Activated CD8-positive, alpha-beta memory T cell treated with anti-CD3 and anti-CD28 coated beads, Interleukin-2, amount 50 U/mL, for 4 hours (primary cell): ENCODE measurements around the gene ANXA2.

Experiments
- DNase-seq: peaks from one replicate; pipeline ENCODE4 v3.0.0-alpha.2; 2020

The ANXA2 gene

DNA sequence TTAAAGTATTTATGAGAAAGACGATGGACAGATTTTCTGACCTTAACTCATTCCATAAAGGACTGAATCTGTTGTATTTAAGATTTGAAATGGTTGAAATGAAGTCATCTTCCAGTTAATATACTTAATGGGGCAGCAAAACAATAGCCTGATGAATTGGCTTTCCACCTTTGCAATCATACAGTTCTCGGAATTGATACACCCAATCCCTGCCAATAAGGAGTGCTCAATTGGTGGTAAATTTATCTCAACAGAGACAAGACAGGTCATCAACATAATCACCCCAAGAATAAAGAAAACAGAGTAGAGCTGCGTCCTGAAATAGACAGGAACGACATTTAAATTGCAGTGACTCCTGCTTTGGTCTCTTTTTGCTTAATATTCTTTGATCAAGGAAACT is 11.2 kb downstream of the ANXA2 start:
- no peak for DNase-seq

DNA sequence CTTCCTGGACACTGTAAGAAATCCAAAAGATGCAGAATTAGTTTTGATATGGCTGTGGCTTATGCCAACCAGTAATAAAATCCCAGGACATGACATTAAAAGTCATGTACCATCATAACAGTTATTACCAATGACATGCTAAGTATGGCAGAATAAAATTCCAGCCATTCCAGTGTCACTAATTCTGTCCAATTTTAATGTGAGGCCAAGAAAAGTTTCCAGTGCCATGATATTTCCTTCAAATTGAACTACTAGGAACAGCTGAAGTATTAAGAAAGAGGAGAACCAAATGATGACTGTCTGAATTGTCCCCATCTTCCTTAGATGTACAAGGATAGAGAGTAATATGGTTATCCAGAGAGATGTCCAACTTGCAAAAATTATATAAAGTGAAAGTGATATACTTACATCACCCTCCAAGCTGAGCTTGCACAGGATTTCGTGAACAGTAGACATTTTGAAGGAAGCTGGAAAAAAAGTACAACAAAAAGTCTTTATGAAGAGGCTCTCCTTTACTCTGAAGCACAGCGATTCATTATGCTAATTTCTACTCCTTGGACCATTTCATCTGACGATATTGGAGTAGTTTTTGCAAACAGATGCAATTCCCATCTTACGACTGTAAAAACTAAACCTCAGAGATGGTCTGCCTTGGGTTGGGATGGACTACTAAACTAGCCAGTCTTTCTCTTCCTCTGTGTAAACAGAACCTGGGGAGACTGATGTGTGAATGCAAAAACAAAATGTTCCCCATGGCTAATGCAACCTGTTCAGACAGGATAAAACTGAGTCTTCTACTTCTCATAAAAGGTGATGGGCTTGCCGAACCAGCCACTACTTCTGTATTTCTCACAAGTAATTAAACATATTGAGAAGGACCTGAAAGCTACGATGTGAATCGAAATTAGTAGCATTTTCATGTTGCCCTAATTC is 11.9 kb downstream of the ANXA2 start:
- DNase-seq: no peak

DNA sequence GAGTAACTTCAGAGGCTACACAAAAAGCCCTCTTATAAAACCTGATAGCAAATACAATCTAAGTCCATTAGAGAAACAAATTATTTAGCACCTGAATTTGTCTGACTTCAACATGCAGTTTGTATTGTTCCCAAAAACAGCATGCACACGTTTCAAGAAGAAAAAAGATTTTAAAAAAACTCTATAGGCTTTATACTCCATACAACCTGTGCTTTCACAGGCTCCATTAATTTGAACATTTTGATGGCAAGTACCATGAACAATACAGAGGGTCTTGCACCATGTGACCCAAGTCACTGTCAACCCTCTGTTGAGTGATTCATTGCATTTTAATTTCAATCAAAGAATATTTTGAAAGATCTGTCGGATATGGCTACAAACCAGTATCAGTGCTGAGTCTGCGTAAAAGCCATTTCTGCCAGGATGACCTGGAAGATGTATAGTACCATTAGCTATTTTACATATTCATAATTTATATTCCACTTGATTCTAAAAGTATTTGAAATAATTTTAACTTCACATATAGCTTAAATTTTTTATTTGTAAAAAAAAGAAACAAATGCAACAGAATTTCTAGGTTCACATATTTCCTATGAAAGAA is 13.2 kb downstream of the ANXA2 start:
- DNase-seq: no peak

DNA sequence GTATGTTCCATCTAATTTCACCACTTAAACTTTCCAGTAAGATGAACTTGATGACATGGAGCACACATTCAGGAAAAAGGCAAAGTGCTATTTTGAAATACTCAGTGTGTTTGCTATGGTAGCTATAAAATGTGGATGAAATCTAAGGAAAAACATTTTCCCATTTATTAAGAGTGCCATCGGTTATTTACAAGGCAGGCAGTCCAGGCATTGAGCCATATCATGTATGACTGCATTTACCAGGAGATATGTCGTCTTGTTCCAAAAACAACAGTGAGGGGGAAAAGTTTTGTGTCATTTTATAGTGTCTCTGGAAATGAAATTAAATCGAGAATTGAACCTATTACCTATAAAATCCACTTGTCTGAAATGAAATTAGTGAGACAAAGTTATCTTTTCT is 13.7 kb downstream of the ANXA2 start:
- DNase-seq: no peak

DNA sequence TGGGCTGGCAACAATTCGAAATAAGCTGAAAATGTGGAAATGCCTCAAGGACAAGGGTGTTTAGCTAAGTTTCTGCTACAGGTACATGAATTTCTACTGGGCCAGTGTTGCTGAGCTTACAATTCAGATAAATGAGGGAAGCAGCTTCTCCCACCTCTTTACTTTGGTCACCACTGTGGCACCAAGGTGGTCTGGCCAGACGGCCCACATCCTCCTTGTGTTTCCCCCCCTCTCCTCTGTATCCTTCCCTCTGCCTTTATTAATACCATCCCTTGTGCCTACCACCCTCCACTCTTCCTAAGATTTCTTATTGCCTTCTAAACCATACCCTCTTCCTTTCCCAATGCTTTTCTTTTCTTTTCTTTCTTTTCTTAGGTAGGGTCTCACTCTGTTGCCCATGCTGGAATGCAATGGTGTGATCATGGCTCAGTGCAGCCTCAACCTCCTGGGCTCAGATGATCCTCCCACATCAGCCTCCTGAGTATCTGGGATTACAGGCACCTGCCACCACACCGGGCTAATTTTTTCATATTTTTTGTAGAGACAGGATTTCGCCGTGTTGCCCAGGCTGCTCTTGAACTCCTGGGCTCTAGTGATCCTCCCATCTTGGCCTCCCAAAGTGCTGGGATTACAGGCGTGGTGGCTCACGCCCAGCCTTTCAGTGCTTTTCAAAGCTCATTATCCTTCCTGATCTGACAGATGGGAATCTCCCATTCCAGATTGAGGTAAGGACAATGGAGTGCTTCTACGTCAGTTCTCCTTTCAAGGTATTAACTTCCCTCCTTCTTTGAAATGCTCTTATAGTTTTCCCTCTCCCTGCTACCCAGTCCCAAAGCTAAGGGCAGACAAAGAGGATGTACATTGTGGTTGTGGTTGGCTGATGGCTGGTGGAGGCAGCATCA is 14.8 kb downstream of the ANXA2 start:
- no peak for DNase-seq

DNA sequence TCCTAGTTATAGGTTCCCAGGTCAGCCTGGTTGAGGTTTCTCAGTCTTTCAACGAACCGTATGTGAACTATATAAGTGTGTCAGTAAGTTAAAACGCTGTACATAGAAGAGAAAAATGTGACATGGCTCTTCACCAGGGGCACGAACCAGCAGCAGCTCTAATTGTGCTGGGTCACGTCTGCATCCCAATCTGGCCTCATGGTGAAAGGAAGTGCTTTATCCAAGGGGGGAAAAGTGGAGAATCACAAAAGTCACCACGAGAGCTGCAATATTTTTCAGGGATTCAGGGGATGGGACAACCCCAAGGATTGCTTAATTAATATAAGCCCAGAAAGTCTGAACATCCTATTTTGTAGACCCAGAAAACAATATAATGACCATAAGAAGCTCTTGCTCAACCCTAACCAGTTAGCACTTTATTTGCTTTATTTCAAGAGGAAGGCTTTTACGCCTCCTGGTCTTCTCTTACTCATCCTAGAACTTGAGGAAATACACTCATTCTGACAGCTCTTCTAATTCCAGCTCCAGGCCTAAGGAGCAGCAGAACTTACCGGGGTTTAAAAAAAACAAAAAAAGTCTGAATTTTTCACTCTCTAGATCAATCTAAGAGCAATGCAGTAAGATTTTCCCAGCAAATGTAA is 16.5 kb downstream of the ANXA2 start:
- DNase-seq: no peak

DNA sequence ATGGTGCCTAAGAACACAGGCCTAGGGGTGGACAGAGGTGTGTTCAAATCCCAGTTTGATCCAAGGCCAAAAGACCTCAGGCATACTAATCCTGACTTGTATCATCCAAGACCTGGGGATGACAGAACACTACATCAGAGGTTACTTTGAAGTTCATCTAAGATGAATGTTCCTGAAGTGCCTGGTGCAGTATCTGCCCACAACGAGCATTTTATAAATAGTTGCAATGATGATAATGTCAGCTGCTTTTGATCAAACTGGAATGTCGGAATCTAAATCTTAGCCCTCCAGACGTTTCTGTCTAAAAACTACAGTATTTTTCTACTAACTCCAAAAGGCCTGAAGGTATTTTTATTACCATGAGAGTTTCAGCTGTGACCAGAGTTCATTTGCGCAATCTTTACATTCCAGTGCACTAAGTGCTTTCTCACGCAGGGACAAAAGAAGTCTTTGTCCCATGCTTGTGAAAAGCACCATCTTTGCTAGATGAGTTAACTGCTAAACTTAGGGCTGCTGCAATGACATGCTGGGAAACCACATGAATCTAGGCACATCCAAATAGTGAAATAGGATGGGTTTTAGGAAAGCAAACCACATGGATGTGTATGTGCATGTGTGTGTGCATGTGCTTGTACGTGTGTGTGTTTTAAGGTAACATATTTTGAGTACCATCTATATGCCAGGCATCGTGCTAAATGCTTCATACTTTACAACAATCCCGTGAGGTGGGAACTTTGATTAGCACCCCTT is 18.1 kb downstream of the ANXA2 start:
- no peak for DNase-seq

DNA sequence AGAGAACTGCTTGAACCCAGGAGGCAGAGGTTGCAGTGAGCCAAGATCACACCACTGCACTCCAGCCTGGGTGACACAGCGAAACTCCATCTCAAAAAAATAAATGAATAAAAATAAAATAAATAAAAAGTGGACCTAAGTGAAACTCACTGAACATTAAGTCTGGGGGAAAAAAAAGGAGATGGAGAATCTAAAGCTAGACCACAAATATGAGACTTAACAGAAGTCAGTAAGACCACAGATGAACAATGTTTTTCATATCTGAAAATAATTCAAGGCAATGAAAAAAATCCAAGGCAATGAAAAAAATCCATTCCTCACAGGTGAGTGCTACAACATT is 18.6 kb downstream of the ANXA2 start:
- DNase-seq: no peak

DNA sequence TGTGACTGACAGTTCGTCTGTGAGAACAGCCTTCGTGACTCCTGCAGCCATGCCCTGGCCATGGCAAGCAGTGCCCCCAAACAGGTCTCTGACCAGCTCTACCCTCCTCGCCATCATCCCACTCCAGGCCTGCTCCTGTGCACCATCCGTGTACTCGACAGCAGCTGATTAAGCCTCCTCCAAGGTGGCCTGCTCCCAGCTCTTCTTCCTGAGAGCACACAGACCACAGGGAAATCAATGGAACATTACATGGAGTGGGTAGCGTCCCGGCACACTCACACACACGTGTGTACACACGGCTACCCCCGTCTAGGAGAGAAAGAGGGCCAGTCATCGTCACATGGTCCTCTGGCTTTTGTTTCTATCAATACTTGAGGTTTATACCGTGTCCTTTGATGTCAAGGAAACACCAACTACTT is 21.1 kb downstream of the ANXA2 start:
- DNase-seq: no peak

DNA sequence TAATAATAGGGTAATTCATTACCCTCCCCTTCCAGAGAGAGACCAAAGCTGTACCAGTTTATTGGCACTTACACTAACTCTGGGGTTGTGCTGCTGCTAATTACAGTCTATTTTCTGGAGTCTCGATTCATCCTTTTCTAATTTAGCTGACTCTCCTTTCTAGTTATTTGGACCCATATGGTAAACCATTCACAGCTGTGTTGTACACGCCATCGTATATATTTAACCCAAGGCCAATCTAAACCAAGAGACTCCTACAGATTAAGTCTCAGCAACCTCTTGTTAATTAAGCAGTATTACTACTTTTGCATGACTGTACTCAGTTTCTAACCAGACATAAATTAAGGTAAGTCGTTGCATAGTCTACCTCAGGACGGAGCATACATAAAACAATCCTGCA is 22.5 kb downstream of the ANXA2 start:
- DNase-seq: no peak

DNA sequence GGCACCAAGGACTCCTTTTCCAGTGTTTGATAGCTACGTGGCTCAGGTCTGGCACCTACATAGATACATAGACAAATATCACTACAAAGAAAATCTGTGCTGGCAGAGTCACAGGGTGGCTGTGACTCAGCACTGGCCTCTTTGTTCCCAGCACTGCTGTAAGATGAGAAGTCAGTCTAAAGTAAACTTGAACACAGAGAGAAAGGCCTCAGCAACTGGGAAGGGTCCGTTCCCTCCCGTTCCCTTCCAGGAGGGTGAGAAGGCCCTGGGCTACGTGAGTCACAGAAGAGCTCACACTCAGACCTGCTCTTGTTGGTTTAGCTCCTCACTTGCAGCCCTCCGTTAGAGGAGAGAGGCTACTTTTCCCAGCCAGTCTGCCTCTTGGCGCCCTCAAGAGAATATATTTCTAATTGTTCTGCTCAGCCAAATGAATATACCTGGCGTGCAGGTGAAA is 23.1 kb downstream of the ANXA2 start:
- DNase-seq: no peak

DNA sequence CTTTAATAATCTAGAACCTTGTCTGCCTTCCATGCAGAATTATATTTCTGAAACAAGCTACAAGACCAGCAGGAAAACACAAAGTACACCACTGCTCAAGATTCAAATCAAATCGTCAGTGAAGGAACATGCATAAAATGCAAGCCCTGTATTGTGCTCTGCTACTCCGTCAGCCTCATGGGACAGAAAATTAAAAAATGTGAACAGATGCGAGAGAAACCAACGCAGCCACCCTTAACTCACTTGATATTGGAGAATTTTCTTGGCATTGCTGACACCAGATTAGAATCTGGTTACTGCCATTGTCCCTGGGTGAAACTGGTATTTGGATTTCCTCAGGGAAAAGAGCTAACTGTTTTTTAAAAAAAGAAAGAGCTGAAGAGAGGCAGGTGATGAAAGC is 23.6 kb downstream of the ANXA2 start:
- DNase-seq: no peak

DNA sequence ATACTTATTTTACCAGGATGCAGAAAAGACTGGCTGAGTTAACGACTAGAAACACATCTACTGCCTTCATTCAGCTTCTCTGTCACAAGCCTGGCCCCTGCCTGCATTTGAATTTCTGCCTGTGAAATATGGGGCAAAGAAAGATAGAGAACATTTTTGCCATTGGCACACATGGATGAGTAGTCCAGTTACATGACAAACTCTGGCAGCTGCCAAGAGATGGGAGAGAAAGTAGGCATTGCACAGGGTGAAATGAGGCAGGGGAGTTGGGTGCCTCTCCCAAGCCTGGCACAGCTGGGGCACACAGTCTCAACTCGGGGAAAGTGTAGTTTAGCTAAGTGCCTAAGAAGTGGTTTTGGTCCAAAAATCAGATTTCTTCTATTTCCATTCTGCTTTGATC is 24.0 kb downstream of the ANXA2 start:
- DNase-seq: no peak

DNA sequence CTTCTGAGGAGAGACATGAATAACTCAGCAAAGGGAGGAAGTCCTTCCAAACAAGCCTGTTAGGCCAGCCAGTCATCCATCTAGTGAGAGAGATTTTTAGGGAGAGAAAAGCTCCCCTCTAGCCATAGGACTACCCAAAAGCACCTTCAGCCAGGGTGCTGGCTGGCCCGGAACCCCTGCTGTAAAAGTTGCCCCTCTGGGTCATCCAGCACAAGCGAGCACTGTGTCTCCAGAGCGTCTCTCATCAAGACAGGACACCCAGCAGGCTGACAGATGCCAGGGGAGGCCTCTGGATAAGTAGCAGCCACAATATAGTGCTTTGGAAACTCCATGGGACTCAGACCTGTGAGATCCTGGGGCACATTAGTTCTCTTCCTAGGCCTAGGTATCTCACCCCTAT is 24.5 kb downstream of the ANXA2 start:
- DNase-seq: no peak

DNA sequence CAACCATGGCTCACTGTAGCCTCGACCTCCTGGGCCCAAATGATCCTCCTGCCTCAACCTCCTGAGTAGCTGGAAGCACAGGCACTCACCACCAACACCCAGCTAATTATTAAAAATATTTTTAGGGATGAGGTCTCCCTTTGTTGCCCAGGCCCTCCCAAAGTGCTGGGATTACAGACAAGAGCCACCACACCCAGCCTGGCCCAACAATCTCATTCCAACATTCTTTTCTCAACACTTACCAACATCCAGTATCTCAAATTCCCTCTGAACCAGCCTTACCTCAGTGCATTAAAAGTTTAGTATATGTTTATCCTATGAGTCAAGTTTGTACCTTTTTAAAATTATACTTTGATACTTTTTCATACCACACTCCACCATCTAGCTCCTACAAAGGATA is 25.0 kb downstream of the ANXA2 start:
- DNase-seq: no peak

DNA sequence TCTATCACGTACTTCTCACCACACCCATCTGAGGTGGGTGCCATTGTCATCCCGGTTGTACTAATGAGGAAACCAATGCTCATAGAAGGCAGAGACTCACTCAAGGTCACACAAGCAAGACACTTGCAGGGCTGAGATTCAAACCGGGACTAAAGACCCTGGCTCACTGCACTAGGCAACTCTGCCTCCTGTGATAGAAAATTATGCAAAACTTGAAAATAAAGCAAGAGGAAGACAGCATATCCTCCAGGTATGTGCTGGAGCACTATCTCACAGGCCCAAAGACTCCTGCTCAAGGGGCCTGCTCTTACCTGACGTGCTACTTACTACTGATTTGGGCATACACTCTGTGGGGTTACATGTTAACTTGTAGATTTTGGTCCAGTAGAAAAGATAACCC is 25.6 kb downstream of the ANXA2 start:
- DNase-seq: no peak

DNA sequence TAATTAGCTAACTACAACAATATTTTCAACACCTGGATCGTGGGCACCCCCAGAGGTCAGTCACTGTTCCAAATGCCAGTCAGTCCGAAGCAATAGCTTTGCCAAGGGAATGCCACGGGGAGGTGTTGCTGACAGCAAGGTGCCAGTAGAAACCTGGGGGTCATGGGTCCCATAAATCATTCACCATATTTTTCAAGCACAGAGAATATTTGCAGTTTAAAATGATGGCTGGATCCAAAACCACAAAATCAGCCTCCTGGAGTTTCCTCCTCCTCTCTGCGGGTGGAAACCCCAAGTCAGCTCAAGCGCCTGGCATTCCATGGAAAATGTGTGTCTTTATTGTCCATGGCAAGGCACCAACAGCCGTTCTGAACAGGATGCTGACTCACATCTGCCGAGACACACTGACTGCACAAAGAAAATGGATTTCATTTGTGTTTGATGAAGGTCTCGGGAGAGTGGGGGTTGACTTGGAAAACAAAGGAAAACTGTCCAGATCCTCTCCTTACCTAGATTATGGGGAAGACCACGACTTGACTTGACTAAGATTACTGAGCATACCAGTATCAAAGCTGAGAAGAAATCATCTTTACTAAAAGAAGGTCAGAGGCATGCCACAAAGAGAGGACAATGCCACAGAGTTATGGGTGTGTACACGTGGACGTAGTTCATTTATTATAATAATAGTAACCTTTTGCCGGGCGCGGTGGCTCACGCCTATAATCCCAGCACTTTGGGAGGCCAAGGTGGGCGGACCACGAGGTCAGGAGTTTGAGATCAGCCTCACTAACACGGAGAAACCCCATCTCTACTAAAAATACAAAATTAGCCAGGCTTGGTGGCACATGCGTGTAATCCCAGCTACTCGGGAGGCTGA is 26.4 kb downstream of the ANXA2 start:
- no peak for DNase-seq

DNA sequence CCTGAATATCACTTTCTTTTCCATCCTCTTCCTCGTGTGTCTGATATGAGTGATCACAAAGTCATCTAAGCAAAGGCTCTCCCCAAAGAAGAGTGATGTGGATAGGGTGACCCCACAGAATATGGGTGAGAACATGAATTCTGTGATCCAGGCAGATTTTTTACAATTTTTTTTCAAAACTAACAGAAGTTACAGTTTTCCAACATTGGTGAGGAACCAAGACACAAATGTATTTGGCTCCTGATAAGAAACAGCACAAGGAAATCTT is 27.0 kb downstream of the ANXA2 start:
- DNase-seq: no peak

DNA sequence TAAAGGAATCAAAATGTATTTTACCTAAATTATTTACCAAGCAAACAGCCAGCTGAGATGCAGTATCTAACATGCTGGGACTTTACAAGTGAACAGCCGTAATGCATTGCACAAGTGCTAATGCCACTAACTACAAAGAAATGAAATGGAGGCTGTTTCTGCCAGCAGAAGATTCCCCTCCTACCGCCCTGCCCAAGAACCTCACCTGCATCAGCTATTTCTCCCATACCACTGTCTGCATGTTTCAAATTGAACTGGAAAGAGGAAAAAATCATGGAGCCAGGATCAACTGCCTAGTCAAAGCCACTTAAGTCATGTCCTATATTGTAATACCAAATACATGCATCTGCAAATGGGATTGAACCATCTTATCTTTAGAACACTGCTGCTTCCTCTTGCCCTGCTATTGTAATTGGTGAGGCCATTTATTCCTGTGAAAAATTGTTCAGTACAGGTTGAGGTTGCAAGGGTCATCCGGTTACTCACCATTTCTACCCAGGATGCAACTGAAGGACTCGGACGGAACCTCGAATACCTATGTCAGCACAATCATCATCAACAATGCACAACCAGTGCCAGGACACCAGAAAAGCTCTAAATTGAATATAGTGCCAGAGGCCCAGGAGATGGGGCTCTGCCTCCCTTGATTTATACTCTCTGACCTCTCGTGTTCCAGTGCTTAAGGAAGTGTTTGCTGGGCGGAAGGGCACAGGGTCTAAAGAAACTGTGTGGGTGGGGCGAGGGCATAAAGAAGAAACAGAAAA is 27.5 kb downstream of the ANXA2 start:
- no peak for DNase-seq

DNA sequence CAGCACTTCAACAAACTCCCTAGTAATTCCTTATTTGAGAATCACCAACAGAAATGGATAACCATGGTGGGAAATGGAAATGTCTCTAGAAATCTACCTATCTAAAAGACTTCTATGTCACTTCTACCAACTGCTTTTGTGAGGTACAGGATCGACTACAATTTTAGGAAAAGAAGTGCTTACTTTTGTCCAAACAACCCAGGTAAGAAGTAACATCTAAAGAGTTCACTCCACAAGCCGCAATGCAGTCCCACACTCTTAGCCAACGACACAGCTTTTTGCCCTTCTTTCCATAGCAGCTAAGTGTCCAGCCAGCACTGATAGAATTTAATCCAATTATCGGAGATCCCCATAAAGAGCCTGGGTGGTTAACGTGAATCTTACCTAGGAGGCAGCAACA is 28.1 kb downstream of the ANXA2 start:
- no peak for DNase-seq

DNA sequence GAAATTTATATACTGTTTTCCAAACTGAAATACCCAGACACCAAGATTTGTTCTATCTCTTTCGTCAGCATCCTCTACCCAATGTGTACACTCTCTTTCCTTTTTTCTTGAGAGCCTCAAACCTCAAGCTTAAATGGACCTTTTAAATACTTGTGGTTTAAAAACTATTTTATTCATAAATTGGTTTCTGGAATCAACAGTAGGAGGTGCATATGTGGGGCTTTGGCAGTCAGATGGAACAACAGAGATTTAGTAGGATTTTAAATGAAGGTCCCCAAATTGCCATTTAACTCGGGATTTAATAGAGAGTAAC is 33.2 kb downstream of the ANXA2 start:
- DNase-seq: no peak
